Esophagus muscularis mucosa (tissue), 4 donors: ENCODE results near the gene RBX1.

ENCODE experiments used
- CTCF ChIP-seq, 3 experiments: fragments of 200-600 bp in 2 of 3; fragments of 450-650 bp in 1 of 3; sonication (generic) in 2 of 3; IDR thresholded peaks; one replicate each; pipeline ENCODE4 v1.5.1; 2017 to 2019; ENCODE audit warnings: antibody characterized with exemption in 3 of 3, mild to moderate bottlenecking in 2 of 3, moderate library complexity in 1 of 3
- EP300 ChIP-seq: sonication (generic); formaldehyde crosslinking; IDR thresholded peaks from one replicate; pipeline ENCODE4 v1.6.1; 2017; ENCODE audit warnings: antibody characterized with exemption
- POLR2A ChIP-seq: fragments of 450-650 bp; IDR thresholded peaks from one replicate; pipeline ENCODE4 v1.6.1; 2017; ENCODE audit warnings: antibody characterized with exemption, moderate library complexity, mild to moderate bottlenecking, low read depth
- POLR2AphosphoS5 ChIP-seq, 2 donors: sonication (generic); formaldehyde crosslinking; IDR thresholded peaks; one replicate each; pipeline ENCODE4 v1.6.1; 2017; ENCODE audit warnings: antibody characterized with exemption in 2 of 2

DNA sequence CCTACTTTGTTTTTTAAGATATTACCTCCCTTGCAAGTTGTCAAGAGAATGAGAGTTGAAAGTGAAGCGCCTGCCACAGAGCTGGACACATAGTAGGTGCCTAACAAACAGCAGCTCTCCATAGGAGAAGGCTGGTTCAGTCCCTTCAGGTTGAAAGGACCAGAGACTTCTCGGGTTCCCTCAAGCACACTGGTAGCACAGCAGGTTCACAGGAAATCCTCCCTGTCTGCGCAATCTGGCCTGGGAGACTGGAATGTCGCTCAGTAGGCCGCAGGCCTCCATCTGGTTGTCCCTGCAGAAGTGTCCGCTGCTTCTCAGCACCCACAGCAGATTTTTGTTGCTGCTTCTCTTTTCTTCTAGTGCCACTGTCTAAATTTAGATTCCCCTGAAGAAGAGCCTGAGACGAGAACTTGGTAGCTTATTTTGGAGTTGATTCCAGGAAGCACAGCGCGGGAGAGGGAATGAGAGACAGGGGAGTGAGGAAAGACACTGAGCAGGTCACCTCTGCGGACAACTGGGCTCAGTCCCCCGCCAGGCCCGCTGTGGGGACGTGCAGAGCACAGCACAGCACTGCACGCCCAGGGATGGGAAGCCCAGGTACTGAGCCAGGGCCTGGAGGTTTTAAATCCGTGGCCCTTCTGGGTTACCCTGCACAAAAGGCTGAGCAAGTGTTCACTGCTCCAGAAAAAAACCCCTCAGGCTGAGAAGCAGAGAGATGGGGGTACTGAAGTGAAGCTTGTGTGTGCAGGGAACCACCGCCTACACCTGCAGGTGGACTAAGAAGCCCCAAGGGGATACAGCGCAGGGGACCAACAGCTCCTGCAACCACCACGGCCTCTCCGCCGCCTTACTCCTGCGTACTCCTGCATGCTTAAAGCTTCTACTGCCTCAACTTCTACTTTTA lies 31.6 kb downstream of the RBX1 start:
- TF ChIP-seq CTCF (IDR thresholded peaks at IDR 0.05) (no peak), POLR2A (no peak), POLR2AphosphoS5 (IDR thresholded peaks at IDR 0.05) (no peak), EP300 (no peak)
